Neural cell (in vitro differentiated cells): ENCODE data around the gene CST9. TPM values are rescaled to one million over a fixed set of nuclear protein-coding genes. Genes with fewer than 3 reads are reported as not detected.

Experiments used
- H2AFZ ChIP-seq: fragments of 200-600, 300-800 bp; sonication (generic), shearing (Covaris generic); 2 replicates; pipeline ENCODE4 v1.6.0; 2014; ENCODE audit warnings: low read depth, mild to moderate bottlenecking, antibody characterized with exemption, low read length, moderate library complexity
- H3F3A ChIP-seq: fragments of 200-600 bp; shearing (Covaris generic); 2 replicates; pipeline ENCODE4 v1.6.1; 2016; ENCODE audit warnings: mild to moderate bottlenecking, moderate library complexity, mixed read lengths, antibody characterized with exemption, low read length; ENCODE audit not compliant: insufficient read depth, poor library complexity, severe bottlenecking
- H3K27ac ChIP-seq: fragments of 200-600, 300-800 bp; sonication (generic), shearing (Covaris generic); 2 replicates; pipeline ENCODE4 v1.5.1; 2014; ENCODE audit warnings: mild to moderate bottlenecking, low read length, moderate library complexity
- H3K27me3 ChIP-seq: fragments of 300-800, 200-600 bp; sonication (generic), shearing (Covaris generic); 2 replicates; pipeline ENCODE4 v1.6.0; 2014; ENCODE audit warnings: mild to moderate bottlenecking, low read depth, low read length, moderate library complexity; ENCODE audit not compliant: insufficient read depth
- H3K36me3 ChIP-seq: fragments of 300-800, 200-600 bp; sonication (generic), shearing (Covaris generic); 2 replicates; pipeline ENCODE4 v1.5.1; 2014; ENCODE audit warnings: mild to moderate bottlenecking, antibody characterized with exemption, low read length, moderate library complexity; ENCODE audit not compliant: insufficient read depth
- H3K4me2 ChIP-seq: fragments of 300-800, 200-600 bp; sonication (generic), shearing (Covaris generic); 2 replicates; pipeline ENCODE4 v1.6.0; 2014; ENCODE audit warnings: mild to moderate bottlenecking, low read length
- H3K4me3 ChIP-seq: fragments of 300-800, 200-600 bp; sonication (generic), shearing (Covaris generic); 2 replicates; pipeline ENCODE4 v1.5.1; 2014; ENCODE audit warnings: mild to moderate bottlenecking, low read length, moderate library complexity
- H3K79me2 ChIP-seq: fragments of 200-600 bp; shearing (Covaris generic); replicated peaks from 2 replicates; pipeline ENCODE4 v1.6.0; 2014; ENCODE audit warnings: mild to moderate bottlenecking, low read length, moderate library complexity; ENCODE audit not compliant: insufficient read depth
- H3K9ac ChIP-seq: fragments of 300-800, 200-600 bp; sonication (generic), shearing (Covaris generic); 2 replicates; pipeline ENCODE4 v1.6.1; 2016; ENCODE audit warnings: mild to moderate bottlenecking, low read length, mixed read lengths
- H3K9me2 ChIP-seq: fragments of 200-600 bp; shearing (Covaris generic); 2 replicates; pipeline ENCODE4 v1.6.1; 2016; ENCODE audit warnings: mild to moderate bottlenecking, low read length, mixed read lengths; ENCODE audit not compliant: insufficient read depth
- H3K9me3 ChIP-seq: fragments of 200-600, 300-800 bp; sonication (generic), shearing (Covaris generic); 2 replicates; pipeline ENCODE4 v1.6.1; 2016; ENCODE audit warnings: mild to moderate bottlenecking, mixed run types, low read length, moderate library complexity, mixed read lengths
- H4K20me1 ChIP-seq: fragments of 200-600 bp; shearing (Covaris generic); 2 replicates; pipeline ENCODE4 v1.6.1; 2016; ENCODE audit warnings: mild to moderate bottlenecking, mixed run types; ENCODE audit not compliant: insufficient read depth
- EP300 ChIP-seq: fragments of 450-650 bp; conservative IDR thresholded peaks from 2 replicates; pipeline ENCODE4 v1.6.1; 2014; ENCODE audit warnings: antibody characterized with exemption, mild to moderate bottlenecking, moderate library complexity; ENCODE audit not compliant: poor library complexity, severe bottlenecking
- EZH2 ChIP-seq: fragments of 200-600, 300-800 bp; shearing (Covaris generic), sonication (generic); IDR thresholded peaks from 2 replicates; pipeline ENCODE4 v1.6.1; 2014; ENCODE audit warnings: antibody characterized with exemption, low read length, borderline replicate concordance, mild to moderate bottlenecking; ENCODE audit not compliant: insufficient read depth, poor library complexity, severe bottlenecking
- MXI1 ChIP-seq: fragments of 450-650 bp; conservative IDR thresholded peaks from 2 replicates; pipeline ENCODE4 v1.6.1; 2014; ENCODE audit warnings: antibody characterized with exemption, mild to moderate bottlenecking; ENCODE audit not compliant: poor library complexity, severe bottlenecking
- POLR2AphosphoS5 ChIP-seq: IDR thresholded peaks from 2 replicates; pipeline ENCODE4 v1.6.1; 2012
- RAD21 ChIP-seq: fragments of 450-650 bp; conservative IDR thresholded peaks from 2 replicates; pipeline ENCODE4 v1.6.1; 2014; ENCODE audit warnings: antibody characterized with exemption, mild to moderate bottlenecking, moderate library complexity
- SMC3 ChIP-seq: fragments of 450-650 bp; conservative IDR thresholded peaks from 2 replicates; pipeline ENCODE4 v1.6.1; 2014; ENCODE audit warnings: antibody characterized with exemption, mild to moderate bottlenecking, moderate library complexity; ENCODE audit not compliant: poor library complexity
- TAF1 ChIP-seq: IDR thresholded peaks from 2 replicates; pipeline ENCODE4 v1.6.1; 2012; ENCODE audit warnings: low read depth
- polyA plus RNA-seq: library from polyadenylated mRNA; depleted of rRNA; stranded (reverse); fragments of >200 nt; gene quantifications from 2 replicates; pipeline ENCODE4 v1.2.3, GENCODE V29; 2014
- TF ChIP-seq, protein P1 (sequence below): IDR thresholded peaks from 2 replicates; pipeline ENCODE4 v1.6.1; 2012; ENCODE audit warnings: borderline replicate concordance
- TF ChIP-seq, protein P2 (sequence below): fragments of 450-650 bp; IDR thresholded peaks from 2 replicates; pipeline ENCODE4 v1.5.1; 2014; ENCODE audit warnings: antibody characterized with exemption, mild to moderate bottlenecking, moderate library complexity; ENCODE audit not compliant: poor library complexity, severe bottlenecking

CST9 gene
- polyA plus RNA-seq, 1 donor from 2014 or later: not detected

DNA sequence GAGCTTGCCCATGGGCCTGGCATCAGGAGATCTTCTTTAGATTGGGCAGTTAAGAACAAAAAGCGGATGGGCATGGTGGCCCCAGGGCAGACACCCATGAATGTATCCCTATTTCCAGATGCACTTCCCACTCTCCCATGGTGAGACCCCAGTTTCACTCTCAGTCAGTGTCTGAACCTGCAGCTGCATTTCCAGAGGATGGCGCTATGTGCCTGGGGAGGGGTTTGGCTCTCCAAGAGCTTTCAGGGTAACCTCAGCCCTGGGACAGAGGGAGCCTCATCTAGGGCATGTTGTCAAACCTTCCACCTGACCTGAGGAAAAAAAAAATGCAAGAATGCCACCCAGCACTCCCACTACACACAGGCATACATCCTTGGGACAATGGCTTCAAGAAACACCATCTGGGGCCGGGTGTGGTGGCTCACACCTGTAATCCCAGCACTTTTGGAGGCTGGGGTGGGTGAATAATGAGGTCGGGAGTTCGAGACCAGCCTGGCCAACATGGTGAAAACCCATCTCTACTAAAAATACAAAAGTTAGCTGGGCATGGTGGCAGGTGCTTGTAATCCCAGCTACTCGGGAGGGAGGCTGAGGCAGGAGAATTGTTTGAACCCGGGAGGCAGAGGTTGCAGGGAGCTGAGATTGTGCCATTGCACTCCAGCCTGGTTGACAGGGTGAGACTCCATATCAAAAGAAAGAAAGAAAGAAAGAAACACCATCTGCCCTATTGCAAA, 39.4 kb downstream of the CST9 start:
- no peaks in the 10 kb centered on the region for H4K20me1 ChIP-seq
- H3F3A ChIP-seq: no peaks in the 10 kb centered on the region
- H3K27me3 ChIP-seq: no peaks in the 10 kb centered on the region
- H3K4me2 ChIP-seq: no peak overlapping the region
- no peak for TF ChIP-seq MXI1
- TF ChIP-seq EP300: no peak
- no peak for TF ChIP-seq EZH2
- no peak for TF ChIP-seq TAF1
- TF ChIP-seq, protein P1, sequence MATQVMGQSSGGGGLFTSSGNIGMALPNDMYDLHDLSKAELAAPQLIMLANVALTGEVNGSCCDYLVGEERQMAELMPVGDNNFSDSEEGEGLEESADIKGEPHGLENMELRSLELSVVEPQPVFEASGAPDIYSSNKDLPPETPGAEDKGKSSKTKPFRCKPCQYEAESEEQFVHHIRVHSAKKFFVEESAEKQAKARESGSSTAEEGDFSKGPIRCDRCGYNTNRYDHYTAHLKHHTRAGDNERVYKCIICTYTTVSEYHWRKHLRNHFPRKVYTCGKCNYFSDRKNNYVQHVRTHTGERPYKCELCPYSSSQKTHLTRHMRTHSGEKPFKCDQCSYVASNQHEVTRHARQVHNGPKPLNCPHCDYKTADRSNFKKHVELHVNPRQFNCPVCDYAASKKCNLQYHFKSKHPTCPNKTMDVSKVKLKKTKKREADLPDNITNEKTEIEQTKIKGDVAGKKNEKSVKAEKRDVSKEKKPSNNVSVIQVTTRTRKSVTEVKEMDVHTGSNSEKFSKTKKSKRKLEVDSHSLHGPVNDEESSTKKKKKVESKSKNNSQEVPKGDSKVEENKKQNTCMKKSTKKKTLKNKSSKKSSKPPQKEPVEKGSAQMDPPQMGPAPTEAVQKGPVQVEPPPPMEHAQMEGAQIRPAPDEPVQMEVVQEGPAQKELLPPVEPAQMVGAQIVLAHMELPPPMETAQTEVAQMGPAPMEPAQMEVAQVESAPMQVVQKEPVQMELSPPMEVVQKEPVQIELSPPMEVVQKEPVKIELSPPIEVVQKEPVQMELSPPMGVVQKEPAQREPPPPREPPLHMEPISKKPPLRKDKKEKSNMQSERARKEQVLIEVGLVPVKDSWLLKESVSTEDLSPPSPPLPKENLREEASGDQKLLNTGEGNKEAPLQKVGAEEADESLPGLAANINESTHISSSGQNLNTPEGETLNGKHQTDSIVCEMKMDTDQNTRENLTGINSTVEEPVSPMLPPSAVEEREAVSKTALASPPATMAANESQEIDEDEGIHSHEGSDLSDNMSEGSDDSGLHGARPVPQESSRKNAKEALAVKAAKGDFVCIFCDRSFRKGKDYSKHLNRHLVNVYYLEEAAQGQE: no peak
- no peak for TF ChIP-seq RAD21
- TF ChIP-seq, protein P2, sequence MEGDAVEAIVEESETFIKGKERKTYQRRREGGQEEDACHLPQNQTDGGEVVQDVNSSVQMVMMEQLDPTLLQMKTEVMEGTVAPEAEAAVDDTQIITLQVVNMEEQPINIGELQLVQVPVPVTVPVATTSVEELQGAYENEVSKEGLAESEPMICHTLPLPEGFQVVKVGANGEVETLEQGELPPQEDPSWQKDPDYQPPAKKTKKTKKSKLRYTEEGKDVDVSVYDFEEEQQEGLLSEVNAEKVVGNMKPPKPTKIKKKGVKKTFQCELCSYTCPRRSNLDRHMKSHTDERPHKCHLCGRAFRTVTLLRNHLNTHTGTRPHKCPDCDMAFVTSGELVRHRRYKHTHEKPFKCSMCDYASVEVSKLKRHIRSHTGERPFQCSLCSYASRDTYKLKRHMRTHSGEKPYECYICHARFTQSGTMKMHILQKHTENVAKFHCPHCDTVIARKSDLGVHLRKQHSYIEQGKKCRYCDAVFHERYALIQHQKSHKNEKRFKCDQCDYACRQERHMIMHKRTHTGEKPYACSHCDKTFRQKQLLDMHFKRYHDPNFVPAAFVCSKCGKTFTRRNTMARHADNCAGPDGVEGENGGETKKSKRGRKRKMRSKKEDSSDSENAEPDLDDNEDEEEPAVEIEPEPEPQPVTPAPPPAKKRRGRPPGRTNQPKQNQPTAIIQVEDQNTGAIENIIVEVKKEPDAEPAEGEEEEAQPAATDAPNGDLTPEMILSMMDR: no peak
- no peak for TF ChIP-seq POLR2AphosphoS5
- no peak for TF ChIP-seq SMC3
- H3K9me2 ChIP-seq: no peaks in the 10 kb centered on the region
- no peak overlapping the region for H3K27ac ChIP-seq
- no peaks in the 10 kb centered on the region for H3K9me3 ChIP-seq
- no peak overlapping the region for H2AFZ ChIP-seq
- H3K9ac ChIP-seq: no peak overlapping the region
- H3K79me2 ChIP-seq: no peaks in the 10 kb centered on the region
- H3K36me3 ChIP-seq: no peaks in the 10 kb centered on the region
- H3K4me3 ChIP-seq: no peak overlapping the region

DNA sequence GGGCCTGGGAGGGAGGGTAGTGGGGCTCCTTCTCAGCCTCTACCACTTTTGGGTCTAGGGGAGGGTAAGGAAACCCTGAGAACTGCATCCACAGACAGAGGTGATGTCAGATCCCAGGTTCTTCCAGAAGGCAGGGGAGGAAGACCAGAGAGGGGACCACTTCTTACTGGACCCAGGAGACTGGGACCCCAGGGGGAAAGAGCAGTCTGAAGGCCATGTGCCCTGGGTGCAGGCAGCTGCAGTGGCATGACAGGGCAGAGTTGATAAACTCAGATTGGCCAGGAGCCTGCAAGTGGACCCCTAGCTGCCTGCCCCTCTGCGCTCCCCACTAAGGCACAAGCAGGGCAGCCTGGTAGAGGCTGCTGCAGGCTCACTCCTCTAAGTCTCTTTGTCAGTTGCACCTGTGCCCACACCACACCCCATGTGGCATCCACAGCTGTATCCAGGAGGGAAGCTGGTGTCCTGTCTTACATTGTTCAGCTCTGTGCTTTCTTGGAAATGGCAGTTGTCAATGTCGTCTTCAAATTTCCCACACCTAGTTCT, 40.1 kb downstream of the CST9 start:
- H3K9me3 ChIP-seq: no peaks in the 10 kb centered on the region
- no peaks in the 10 kb centered on the region for H3F3A ChIP-seq
- no peak overlapping the region for H3K4me3 ChIP-seq
- no peak overlapping the region for H3K4me2 ChIP-seq
- H2AFZ ChIP-seq: no peak overlapping the region
- H3K27me3 ChIP-seq: no peaks in the 10 kb centered on the region
- TF ChIP-seq MXI1 (no peak), POLR2AphosphoS5 (no peak), SMC3 (no peak), RAD21 (no peak), EZH2 (no peak), EP300 (no peak), TAF1 (no peak)
- TF ChIP-seq, protein P1: no peak
- TF ChIP-seq, protein P2: no peak
- H4K20me1 ChIP-seq: no peaks in the 10 kb centered on the region
- H3K9ac ChIP-seq: no peak overlapping the region
- no peak overlapping the region for H3K27ac ChIP-seq
- H3K79me2 ChIP-seq: no peaks in the 10 kb centered on the region
- no peaks in the 10 kb centered on the region for H3K9me2 ChIP-seq
- H3K36me3 ChIP-seq: no peaks in the 10 kb centered on the region
